Mesenchymal stem cell (in vitro differentiated cells and primary cell): ENCODE data around the gene PPAN.

ENCODE experiments used
- DNase-seq: peaks from one replicate; pipeline ENCODE4 v3.0.0-alpha.2; 2013
- H2AFZ ChIP-seq: one replicate; pipeline ENCODE4 v1.6.1; 2013; ENCODE audit warnings: low read depth, mild to moderate bottlenecking, control low read depth, inconsistent platforms, low read length, moderate library complexity
- H2AK5ac ChIP-seq: 2 replicates; pipeline ENCODE4 v1.6.1; 2013; ENCODE audit warnings: low read length, moderate library complexity, mild to moderate bottlenecking, inconsistent platforms; ENCODE audit not compliant: severe bottlenecking
- H2BK120ac ChIP-seq: one replicate; pipeline ENCODE4 v1.6.1; 2013; ENCODE audit warnings: low read depth, mild to moderate bottlenecking, inconsistent platforms, low read length, moderate library complexity
- H2BK12ac ChIP-seq, 2 experiments: one replicate each; pipeline ENCODE4 v1.6.1; 2013; ENCODE audit warnings: inconsistent platforms in 2 of 2, low read length in 2 of 2, mild to moderate bottlenecking in 2 of 2, moderate library complexity in 2 of 2, control low read depth in 1 of 2
- H2BK15ac ChIP-seq: one replicate; pipeline ENCODE4 v1.6.1; 2013; ENCODE audit warnings: mild to moderate bottlenecking, low read depth, inconsistent platforms; ENCODE audit not compliant: poor library complexity, severe bottlenecking
- H2BK5ac ChIP-seq: 2 replicates; pipeline ENCODE4 v1.6.1; 2013; ENCODE audit warnings: low read depth, mild to moderate bottlenecking, low read length, control low read depth, inconsistent platforms; ENCODE audit not compliant: poor library complexity, severe bottlenecking
- H3K14ac ChIP-seq, 2 experiments: one replicate each; pipeline ENCODE4 v1.6.1; 2013; ENCODE audit warnings: inconsistent platforms in 2 of 2, low read length in 2 of 2, control low read depth in 1 of 2, mild to moderate bottlenecking in 1 of 2, moderate library complexity in 1 of 2
- H3K18ac ChIP-seq, 2 experiments: one replicate each; pipeline ENCODE4 v1.6.1; 2013; ENCODE audit warnings: inconsistent platforms in 2 of 2, low read length in 2 of 2, control low read depth in 1 of 2, low read depth in 1 of 2, mild to moderate bottlenecking in 1 of 2
- H3K23ac ChIP-seq, 2 experiments: one replicate each; pipeline ENCODE4 v1.6.1; 2013; ENCODE audit warnings: inconsistent platforms in 2 of 2, low read length in 2 of 2, mild to moderate bottlenecking in 2 of 2, moderate library complexity in 2 of 2, control low read depth in 1 of 2
- H3K27ac ChIP-seq: 2 replicates; pipeline ENCODE4 v1.5.1; 2013; ENCODE audit warnings: mild to moderate bottlenecking, moderate library complexity, low read length, control low read depth, inconsistent platforms; ENCODE audit not compliant: poor library complexity, severe bottlenecking
- H3K27me3 ChIP-seq, 2 experiments: 2 replicates each; pipeline versions ENCODE4 v1.6.1 to v1.7.0; 2013; ENCODE audit warnings: low read length in 2 of 2, mild to moderate bottlenecking in 2 of 2, moderate library complexity in 2 of 2, control low read depth in 1 of 2, inconsistent platforms in 1 of 2; ENCODE audit not compliant: control insufficient read depth in 1 of 2, insufficient read depth in 1 of 2
- H3K36me3 ChIP-seq, 2 experiments: 2 replicates each; pipeline versions ENCODE4 v1.6.1 to v1.7.0; 2013; ENCODE audit warnings: low read length in 2 of 2, control low read depth in 1 of 2, inconsistent platforms in 1 of 2, low read depth in 1 of 2, mild to moderate bottlenecking in 1 of 2; ENCODE audit not compliant: insufficient read depth in 2 of 2, control insufficient read depth in 1 of 2
- H3K4ac ChIP-seq, 2 experiments: one replicate each; pipeline ENCODE4 v1.6.1; 2013; ENCODE audit warnings: inconsistent platforms in 2 of 2, low read length in 2 of 2, mild to moderate bottlenecking in 2 of 2, moderate library complexity in 2 of 2, control low read depth in 1 of 2, low read depth in 1 of 2
- H3K4me1 ChIP-seq: 2 replicates; pipeline ENCODE4 v1.6.1; 2013; ENCODE audit warnings: low read depth, low read length, control low read depth; ENCODE audit not compliant: control insufficient read depth, insufficient read depth
- H3K4me2 ChIP-seq: 2 replicates; pipeline ENCODE4 v1.6.1; 2013; ENCODE audit warnings: low read length, mild to moderate bottlenecking, inconsistent platforms; ENCODE audit not compliant: poor library complexity, severe bottlenecking
- H3K4me3 ChIP-seq, 2 experiments: 2 replicates each; pipeline versions ENCODE4 v1.5.1 to v1.7.0; 2013; ENCODE audit warnings: low read length in 2 of 2, mild to moderate bottlenecking in 2 of 2, control low read depth in 1 of 2, low read depth in 1 of 2; ENCODE audit not compliant: insufficient read depth in 1 of 2
- H3K79me1 ChIP-seq: replicated peaks from 2 replicates; pipeline ENCODE4 v1.6.1; 2013; ENCODE audit warnings: mild to moderate bottlenecking, control low read depth, low read length, inconsistent platforms; ENCODE audit not compliant: poor library complexity, severe bottlenecking
- H3K9ac ChIP-seq: 2 replicates; pipeline ENCODE4 v1.7.0; 2013; ENCODE audit warnings: mild to moderate bottlenecking, low read length, moderate library complexity
- H3K9me3 ChIP-seq: 2 replicates; pipeline ENCODE4 v1.7.0; 2013; ENCODE audit warnings: mild to moderate bottlenecking, low read length; ENCODE audit not compliant: control insufficient read depth
- H4K8ac ChIP-seq: one replicate; pipeline ENCODE4 v1.6.1; 2013; ENCODE audit warnings: inconsistent platforms, mild to moderate bottlenecking, low read length, moderate library complexity
- H4K91ac ChIP-seq: one replicate; pipeline ENCODE4 v1.6.1; 2013; ENCODE audit warnings: mild to moderate bottlenecking, low read length, inconsistent platforms
- WGBS: methylation state at CpG from one replicate; pipeline ENCODE4 v1.1.7; 2013; ENCODE audit warnings: mixed read lengths; 5-methylcytosine and 5-hydroxymethylcytosine counted together

PPAN gene

DNA sequence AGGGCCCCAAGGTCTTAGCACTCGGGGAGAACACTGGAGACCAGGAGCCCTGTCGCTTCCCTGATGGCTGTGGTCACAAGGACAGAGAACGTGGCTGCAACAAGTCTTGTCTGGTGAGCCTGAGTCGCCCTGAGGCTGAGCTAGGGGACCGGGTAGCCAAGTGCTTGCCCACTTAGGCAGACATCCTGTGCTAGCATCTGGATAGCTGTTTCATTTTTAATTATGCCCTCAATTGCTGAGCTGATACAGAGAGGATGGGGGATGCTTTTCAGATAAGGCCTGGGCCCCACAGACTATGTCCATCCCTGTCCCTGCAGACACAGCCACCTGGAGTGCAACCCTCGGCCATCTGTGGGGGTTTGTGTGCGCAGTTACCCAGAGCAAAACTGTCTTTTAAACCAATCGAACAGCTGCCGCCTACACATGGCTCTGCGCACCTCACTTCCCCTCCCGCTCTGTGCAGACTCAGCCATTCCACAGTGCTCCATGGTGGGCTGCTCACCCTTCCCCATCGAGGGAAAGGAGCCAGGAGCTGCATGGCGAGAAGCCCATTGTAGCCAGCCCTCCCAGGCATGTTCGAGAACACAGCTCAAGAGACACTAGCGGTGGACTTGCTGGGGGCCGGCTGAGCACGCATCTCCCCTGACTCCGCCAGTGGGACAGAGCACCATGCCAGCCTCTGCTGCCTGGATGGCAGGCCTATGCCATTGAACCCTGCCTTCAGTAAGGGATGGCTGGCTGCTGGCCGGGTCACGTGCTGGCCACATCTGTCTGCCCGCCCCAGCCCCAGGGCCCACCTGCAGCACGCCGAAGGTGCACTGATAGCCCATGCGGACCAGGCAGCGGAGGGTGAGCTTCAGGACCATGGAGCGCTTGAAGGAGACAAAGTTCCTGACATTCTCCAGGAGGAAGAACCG is 33.0 kb downstream of the PPAN start:
- 98% methylated on average over 27 of the region's 27 CpGs for WGBS
- Histone ChIP-seq H2BK12ac (no peak overlapping the region), H3K9me3 (no peaks in the 10 kb centered on the region), H2AFZ (no peak overlapping the region), H2BK5ac (no peak overlapping the region), H3K79me1 (peaks cover 28% of the 10 kb centered on the region), H4K8ac (no peak overlapping the region), H3K36me3 (peaks cover 88 to 93% of the 10 kb centered on the region in 2 experiments), H3K9ac (no peak overlapping the region), H3K4ac (no peak overlapping the region), H2BK15ac (no peak overlapping the region), H3K4me3 (no peak overlapping the region), H3K18ac (no peak overlapping the region), H3K4me1 (no peaks in the 10 kb centered on the region), H2BK120ac (no peak overlapping the region), H2AK5ac (no peak overlapping the region), H3K27me3 (no peaks in the 10 kb centered on the region), H3K23ac (no peak overlapping the region), H3K4me2 (no peak overlapping the region), H4K91ac (no peak overlapping the region), H3K14ac (no peak overlapping the region), H3K27ac (no peak overlapping the region)
- no peak for DNase-seq

DNA sequence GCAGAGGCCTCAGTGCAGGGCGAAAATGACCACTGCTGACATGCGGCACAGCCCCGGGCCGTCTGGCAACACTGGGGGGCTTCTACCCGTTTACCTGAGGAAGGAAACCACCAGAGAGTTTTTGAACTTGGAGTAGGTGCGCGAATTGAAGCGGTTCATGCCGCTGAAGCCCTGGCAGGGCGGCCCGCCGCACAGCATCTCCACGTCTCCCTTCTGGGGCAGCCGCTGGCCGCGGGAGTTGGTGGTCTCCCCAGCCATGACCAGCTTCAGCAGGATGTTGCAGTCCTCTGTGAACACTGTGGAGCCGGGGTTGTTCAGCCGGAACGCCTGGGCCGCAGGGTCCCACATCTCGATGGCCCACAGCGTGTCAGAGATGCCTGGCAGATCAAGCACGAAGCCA is 33.8 kb downstream of the PPAN start:
- H4K91ac ChIP-seq = no peak overlapping the region
- H4K8ac ChIP-seq = no peak overlapping the region
- peaks cover 31% of the 10 kb centered on the region for H3K79me1 ChIP-seq
- H3K27ac ChIP-seq = no peak overlapping the region
- no peak overlapping the region for H2AK5ac ChIP-seq
- no peak overlapping the region for H2BK15ac ChIP-seq
- H3K23ac ChIP-seq = no peak overlapping the region
- no peak overlapping the region for H2BK5ac ChIP-seq
- H3K9ac ChIP-seq = no peak overlapping the region
- DNase-seq = no peak
- H2BK12ac ChIP-seq = no peak overlapping the region
- H3K4me1 ChIP-seq = no peaks in the 10 kb centered on the region
- peaks cover 90 to 95% of the 10 kb centered on the region in 2 experiments for H3K36me3 ChIP-seq
- no peaks in the 10 kb centered on the region for H3K27me3 ChIP-seq
- H3K4me3 ChIP-seq = no peak overlapping the region
- no peak overlapping the region for H3K4ac ChIP-seq
- H3K14ac ChIP-seq = no peak overlapping the region
- no peak overlapping the region for H3K4me2 ChIP-seq
- no peaks in the 10 kb centered on the region for H3K9me3 ChIP-seq
- no peak overlapping the region for H2AFZ ChIP-seq
- 98% methylated on average over 23 of the region's 23 CpGs for WGBS
- H2BK120ac ChIP-seq = no peak overlapping the region
- no peak overlapping the region for H3K18ac ChIP-seq

DNA sequence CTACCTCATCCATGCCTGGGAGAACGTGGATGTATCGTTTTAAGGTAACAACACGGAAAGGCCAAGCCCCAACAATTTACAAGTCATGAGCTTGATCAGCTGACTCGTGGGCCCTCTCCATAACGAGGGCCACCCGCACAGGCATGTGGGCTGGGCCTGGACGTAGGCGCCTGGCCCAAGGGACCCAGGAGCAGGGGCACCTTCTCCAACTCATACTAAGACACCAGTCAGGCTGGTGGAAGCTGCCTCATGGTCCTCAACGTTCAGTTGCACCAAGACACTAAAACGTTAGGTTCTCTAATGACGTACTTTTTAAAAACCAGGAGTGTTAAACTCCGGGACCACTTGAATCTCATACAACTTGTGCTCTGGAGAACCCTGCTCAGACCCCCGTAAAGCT is 35.3 kb downstream of the PPAN start:
- Histone ChIP-seq H2BK5ac (no peak overlapping the region), H3K4me2 (no peak overlapping the region), H4K8ac (no peak overlapping the region), H3K14ac (no peak overlapping the region), H3K79me1 (peaks cover 34% of the 10 kb centered on the region), H3K27ac (no peak overlapping the region), H2AFZ (no peak overlapping the region), H3K4ac (no peak overlapping the region), H2BK12ac (no peak overlapping the region), H3K27me3 (no peaks in the 10 kb centered on the region), H2AK5ac (no peak overlapping the region), H3K9me3 (no peaks in the 10 kb centered on the region), H3K36me3 (peaks cover 93 to 94% of the 10 kb centered on the region in 2 experiments), H3K4me3 (no peak overlapping the region), H3K4me1 (no peaks in the 10 kb centered on the region), H2BK120ac (no peak overlapping the region), H2BK15ac (no peak overlapping the region), H3K23ac (no peak overlapping the region), H4K91ac (no peak overlapping the region), H3K18ac (no peak overlapping the region), H3K9ac (no peak overlapping the region)
- WGBS = 94% methylated on average over 13 of the region's 13 CpGs
- no peak for DNase-seq

DNA sequence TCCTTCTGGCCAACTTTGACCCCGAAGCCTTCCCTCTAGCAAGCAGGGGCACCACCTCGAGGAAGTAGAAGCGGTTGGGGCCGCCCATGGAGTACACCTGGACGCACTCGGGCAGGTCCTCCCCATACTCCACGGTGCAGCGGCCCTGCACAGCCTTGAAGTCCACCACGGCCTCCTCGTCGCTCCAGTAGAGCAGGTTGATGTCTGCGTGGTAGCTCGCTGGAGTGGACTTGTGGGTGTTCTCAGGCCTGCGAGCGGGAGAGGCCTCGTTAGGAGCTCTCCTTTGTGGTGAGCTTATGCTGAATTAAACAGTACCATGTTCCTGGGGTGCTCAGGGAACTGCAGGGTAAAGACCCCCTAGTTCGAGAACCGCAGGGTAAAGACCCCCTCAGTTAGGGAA is 35.8 kb downstream of the PPAN start:
- H2BK12ac ChIP-seq = no peak overlapping the region
- H3K9ac ChIP-seq = no peak overlapping the region
- no peak overlapping the region for H2AK5ac ChIP-seq
- H3K27ac ChIP-seq = no peak overlapping the region
- H3K23ac ChIP-seq = no peak overlapping the region
- H3K4me3 ChIP-seq = no peak overlapping the region
- no peak overlapping the region for H3K4ac ChIP-seq
- H3K4me1 ChIP-seq = no peaks in the 10 kb centered on the region
- no peak overlapping the region for H4K8ac ChIP-seq
- H3K9me3 ChIP-seq = no peaks in the 10 kb centered on the region
- no peak overlapping the region for H2BK5ac ChIP-seq
- H3K4me2 ChIP-seq = no peak overlapping the region
- 98% methylated on average over 18 of the region's 18 CpGs for WGBS
- H2BK15ac ChIP-seq = no peak overlapping the region
- H3K36me3 ChIP-seq = peaks cover 92 to 94% of the 10 kb centered on the region in 2 experiments
- H3K18ac ChIP-seq = no peak overlapping the region
- H4K91ac ChIP-seq = no peak overlapping the region
- H2BK120ac ChIP-seq = no peak overlapping the region
- H2AFZ ChIP-seq = no peak overlapping the region
- H3K14ac ChIP-seq = no peak overlapping the region
- DNase-seq = no peak
- H3K27me3 ChIP-seq = no peaks in the 10 kb centered on the region
- peaks cover 36% of the 10 kb centered on the region for H3K79me1 ChIP-seq
